KMS-11 (cell line): Measurements from ENCODE around the gene MUC5AC.

Experiments
- H2AFZ ChIP-seq: fragments of 200-600 bp; sonication (generic); 2 replicates; pipeline ENCODE4 v1.6.1; 2016; ENCODE audit warnings: antibody characterized with exemption, mixed run types, low read depth
- H3K27ac ChIP-seq: fragments of 200-600 bp; sonication (generic); 2 replicates; pipeline ENCODE4 v1.6.1; 2016; ENCODE audit warnings: mild to moderate bottlenecking, mixed run types
- H3K27me3 ChIP-seq: fragments of 200-600 bp; sonication (generic); 2 replicates; pipeline ENCODE4 v1.6.1; 2017; ENCODE audit warnings: mild to moderate bottlenecking, low read depth, mixed run types, moderate library complexity; ENCODE audit not compliant: insufficient read depth
- H3K36me3 ChIP-seq: fragments of 200-600 bp; sonication (generic); 2 replicates; pipeline ENCODE4 v1.6.1; 2017; ENCODE audit warnings: mild to moderate bottlenecking, mixed run types; ENCODE audit not compliant: insufficient read depth
- H3K4me1 ChIP-seq: fragments of 200-600 bp; sonication (generic); 2 replicates; pipeline ENCODE4 v1.6.1; 2016; ENCODE audit warnings: mild to moderate bottlenecking, low read depth, mixed run types; ENCODE audit not compliant: poor library complexity, severe bottlenecking
- H3K4me2 ChIP-seq: fragments of 200-600 bp; sonication (generic); 2 replicates; pipeline ENCODE4 v1.7.0; 2016; ENCODE audit warnings: mild to moderate bottlenecking, mixed run types
- H3K4me3 ChIP-seq: fragments of 200-600 bp; sonication (generic); IDR thresholded peaks from 2 replicates; pipeline ENCODE4 v1.6.1; 2017; ENCODE audit warnings: low read depth, low read length, mixed read lengths; ENCODE audit not compliant: insufficient read depth
- H3K79me2 ChIP-seq: fragments of 200-600 bp; sonication (generic); 2 replicates; pipeline ENCODE4 v1.6.1; 2016; ENCODE audit warnings: low read depth, mixed run types; ENCODE audit not compliant: insufficient read depth
- H3K9ac ChIP-seq: fragments of 200-600 bp; sonication (generic); 2 replicates; pipeline ENCODE4 v1.6.1; 2016; ENCODE audit warnings: mild to moderate bottlenecking, mixed run types
- H4K20me1 ChIP-seq: fragments of 200-600 bp; sonication (generic); 2 replicates; pipeline ENCODE4 v1.6.1; 2016; ENCODE audit warnings: mild to moderate bottlenecking, mixed run types; ENCODE audit not compliant: insufficient read depth
- CTCF ChIP-seq: fragments of 200-600 bp; sonication (generic); conservative IDR thresholded peaks from 2 replicates; pipeline ENCODE4 v1.6.1; 2017; ENCODE audit warnings: low read depth, mild to moderate bottlenecking, antibody characterized with exemption, low read length, moderate library complexity, mixed read lengths

MUC5AC gene

GRCh38 chr11:1179641-1180040, 21.9 kb downstream of the MUC5AC start:
- Histone ChIP-seq H3K4me3 (no peak overlapping the region), H3K4me1 (no peaks in the 10 kb centered on the region)
- TF ChIP-seq CTCF: no peak

GRCh38 chr11:1180171-1180570, 22.4 kb downstream of the MUC5AC start:
- H3K4me1 ChIP-seq: no peaks in the 10 kb centered on the region

More at GRCh38 chr11:1179641-1180040, 21.9 kb downstream of the MUC5AC start:
- Histone ChIP-seq H3K4me2 (no peak overlapping the region), H3K27me3 (peaks cover 31% of the 10 kb centered on the region; the same call in 1 of the 2 replicates), H3K36me3 (no peaks in the 10 kb centered on the region), H2AFZ (no peak overlapping the region), H3K79me2 (no peaks in the 10 kb centered on the region), H4K20me1 (no peaks in the 10 kb centered on the region), H3K9ac (no peak overlapping the region), H3K27ac (no peak overlapping the region)

GRCh38 chr11:1180947-1181391, 23.2 kb downstream of the MUC5AC start:
- no peaks in the 10 kb centered on the region for H4K20me1 ChIP-seq
- no peak overlapping the region for H3K9ac ChIP-seq
- no peak overlapping the region for H2AFZ ChIP-seq
- no peaks in the 10 kb centered on the region for H3K36me3 ChIP-seq
- no peak overlapping the region for H3K4me2 ChIP-seq
- H3K27me3 ChIP-seq: peaks cover 31% of the 10 kb centered on the region; the same call in 1 of the 2 replicates
- no peak overlapping the region for H3K4me3 ChIP-seq
- no peaks in the 10 kb centered on the region for H3K79me2 ChIP-seq
- no peak overlapping the region for H3K27ac ChIP-seq
- no peaks in the 10 kb centered on the region for H3K4me1 ChIP-seq
- TF ChIP-seq CTCF: no peak

More at GRCh38 chr11:1180171-1180570, 22.4 kb downstream of the MUC5AC start:
- no peak overlapping the region for H3K4me2 ChIP-seq
- H3K9ac ChIP-seq: no peak overlapping the region
- H3K27ac ChIP-seq: no peak overlapping the region
- no peak overlapping the region for H2AFZ ChIP-seq
- H3K79me2 ChIP-seq: no peaks in the 10 kb centered on the region
- H4K20me1 ChIP-seq: no peaks in the 10 kb centered on the region
- H3K4me3 ChIP-seq: no peak overlapping the region
- no peak for TF ChIP-seq CTCF
- no peaks in the 10 kb centered on the region for H3K36me3 ChIP-seq
- peaks cover 31% of the 10 kb centered on the region; the same call in 1 of the 2 replicates for H3K27me3 ChIP-seq

GRCh38 chr11:1181420-1181819, 23.7 kb downstream of the MUC5AC start:
- Histone ChIP-seq H3K4me1 (no peaks in the 10 kb centered on the region), H3K4me3 (no peak overlapping the region), H3K9ac (no peak overlapping the region), H3K27ac (no peak overlapping the region), H4K20me1 (no peaks in the 10 kb centered on the region), H3K79me2 (no peaks in the 10 kb centered on the region), H3K4me2 (no peak overlapping the region), H3K36me3 (no peaks in the 10 kb centered on the region), H3K27me3 (peaks cover 31% of the 10 kb centered on the region; the same call in 1 of the 2 replicates), H2AFZ (no peak overlapping the region)
- no peak for TF ChIP-seq CTCF
